Tibial artery (tissue), 4 donors: ENCODE results near the gene AMHR2.
"Not testable (repeated sequence)": the region's sequence is repeated elsewhere in the genome, so short reads cannot be mapped to it uniquely, and the experiment has no call there.

Experiments used
- DNase-seq, 2 donors: peaks; one replicate each; pipeline ENCODE4 v3.0.0-alpha.2; 2019
- H3K27ac ChIP-seq, 2 donors: fragments of 200-600 bp; sonication (generic) in 1 of 2; 1 replicate in 1 of 2; 2 replicates in 1 of 2; pipeline ENCODE4 v1.5.1; 2018 to 2019; ENCODE audit warnings: mild to moderate bottlenecking in 1 of 2
- H3K27me3 ChIP-seq, 2 donors: fragments of 200-600 bp; sonication (generic) in 1 of 2; one replicate each; pipeline versions ENCODE4 v1.5.1 to v1.6.0; 2016 to 2019
- H3K36me3 ChIP-seq, 3 donors: fragments of 200-600 bp; sonication (generic) in 2 of 3; one replicate each; pipeline ENCODE4 v1.5.1; 2016 to 2019; ENCODE audit warnings: mild to moderate bottlenecking in 2 of 3
- H3K4me1 ChIP-seq, 4 donors: fragments of 200-600 bp; sonication (generic) in 2 of 4; 1 replicate in 3 of 4; 2 replicates in 1 of 4; pipeline ENCODE4 v1.5.1; 2016 to 2019
- H3K4me3 ChIP-seq, 2 donors: fragments of 200-600 bp; sonication (generic) in 1 of 2; 1 replicate in 1 of 2; 2 replicates in 1 of 2; pipeline ENCODE4 v1.5.1; 2018 to 2019; ENCODE audit warnings: mild to moderate bottlenecking in 2 of 2
- H3K9me3 ChIP-seq, 3 donors: fragments of 200-600 bp; sonication (generic) in 1 of 3; one replicate each; pipeline ENCODE4 v1.5.1; 2016 to 2019
- CTCF ChIP-seq, 2 experiments: fragments of 200-600 bp in 1 of 2; fragments of 450-650 bp in 1 of 2; IDR thresholded peaks; one replicate each; pipeline ENCODE4 v1.5.1; 2017 to 2019; ENCODE audit warnings: antibody characterized with exemption in 2 of 2, mild to moderate bottlenecking in 1 of 2, moderate library complexity in 1 of 2
- intact Hi-C: fragments of 100-400 bp; cut with DNase I; formaldehyde crosslinking; loops from one replicate; pipeline ENCODE4 v1.15.0; 2023; ENCODE audit warnings: low total_unique reads

The AMHR2 gene

DNA sequence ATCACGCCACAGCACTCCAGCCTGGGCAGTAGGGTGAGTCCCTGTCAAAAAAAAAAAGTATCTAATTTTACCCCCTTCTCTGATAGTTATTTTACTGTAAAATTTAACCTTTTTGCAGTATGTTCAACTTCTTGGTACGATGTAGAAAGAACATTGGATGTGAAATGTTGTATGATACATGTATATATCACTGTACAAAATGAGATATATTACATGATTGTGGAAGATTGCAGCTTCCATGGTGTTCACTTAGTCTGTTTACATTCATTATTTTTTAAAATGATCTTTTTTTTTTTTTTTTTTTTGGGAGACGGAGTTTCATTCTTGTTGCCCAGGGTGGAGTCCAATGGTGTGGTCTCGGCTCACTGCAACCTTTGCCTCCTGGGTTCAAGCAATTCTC is 34.7 kb upstream of the AMHR2 start:
- peak overlapping the region; percentile 57 to 65 for H3K27ac ChIP-seq
- intact Hi-C loops: no loop called here
- no peaks in the 10 kb centered on the region for H3K27me3 ChIP-seq
- peaks cover 0 to 84% (median 58%) of the 10 kb centered on the region in 4 donors for H3K4me1 ChIP-seq
- H3K4me3 ChIP-seq: peak overlapping the region in 1 of 2 donors; percentile 15
- peaks cover 14 to 26% (median 17%) of the 10 kb centered on the region in 3 donors for H3K36me3 ChIP-seq
- no peak for DNase-seq
- no peaks in the 10 kb centered on the region for H3K9me3 ChIP-seq
- no peak for TF ChIP-seq CTCF (IDR thresholded peaks at IDR 0.05)

DNA sequence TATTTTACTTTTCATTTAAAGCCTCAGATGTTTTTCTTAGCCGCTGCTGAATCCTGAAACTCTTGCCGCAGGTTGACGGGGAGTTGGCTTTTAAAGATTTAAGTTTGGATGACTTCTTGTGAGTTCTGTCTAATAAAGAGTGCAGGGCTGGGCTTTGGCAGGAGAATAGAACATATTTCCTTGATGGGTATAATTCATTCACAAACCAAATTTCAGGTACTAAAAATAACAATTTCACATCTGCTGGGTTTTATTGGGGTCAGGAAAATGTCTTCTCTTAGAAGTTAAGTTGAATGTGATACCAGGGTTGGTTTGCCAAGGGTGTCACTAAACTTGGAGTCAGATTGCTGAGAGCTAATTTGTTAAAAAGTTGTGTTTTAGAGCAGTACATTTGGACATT is 34.0 kb upstream of the AMHR2 start:
- no peak for TF ChIP-seq CTCF (IDR thresholded peaks at IDR 0.05)
- Histone ChIP-seq H3K27me3 (no peaks in the 10 kb centered on the region), H3K9me3 (no peaks in the 10 kb centered on the region), H3K4me3 (peak overlapping the region in 1 of 2 donors; percentile 13), H3K27ac (peak overlapping the region; percentile 3 to 65), H3K36me3 (peaks cover 8 to 19% (median 9%) of the 10 kb centered on the region in 3 donors), H3K4me1 (peaks cover 0 to 84% (median 51%) of the 10 kb centered on the region in 4 donors)
- intact Hi-C loops: no loop called here
- DNase-seq: no peak

DNA sequence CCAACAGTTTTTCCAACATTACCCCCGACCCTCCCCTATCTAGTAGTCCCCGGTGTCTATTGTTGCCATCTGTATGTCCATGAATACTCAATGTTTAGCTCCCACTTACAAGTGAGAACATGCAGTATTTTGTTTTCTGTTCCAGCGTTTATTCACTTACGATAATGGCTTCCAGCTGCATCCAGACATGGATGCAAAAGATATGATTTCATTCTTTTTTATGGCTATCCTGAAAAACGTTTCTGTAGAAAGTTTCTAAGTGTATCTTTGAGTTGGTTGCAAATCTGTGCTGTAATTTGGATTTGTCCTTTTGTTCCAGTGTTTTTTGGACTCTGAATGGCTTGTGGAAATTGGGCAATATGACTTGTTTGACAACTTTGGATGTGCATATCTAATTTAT is 31.9 kb upstream of the AMHR2 start:
- Histone ChIP-seq H3K9me3 (no peaks in the 10 kb centered on the region), H3K4me3 (no peak overlapping the region), H3K27me3 (no peaks in the 10 kb centered on the region), H3K36me3 (peaks cover 0 to 19% (median 10%) of the 10 kb centered on the region in 3 donors), H3K4me1 (peaks cover 0 to 72% (median 36%) of the 10 kb centered on the region in 4 donors), H3K27ac (peak overlapping the region in 1 of 2 donors; percentile 65)
- intact Hi-C loops: no loop called here
- no peak for TF ChIP-seq CTCF (IDR thresholded peaks at IDR 0.05)
- DNase-seq: no peak

DNA sequence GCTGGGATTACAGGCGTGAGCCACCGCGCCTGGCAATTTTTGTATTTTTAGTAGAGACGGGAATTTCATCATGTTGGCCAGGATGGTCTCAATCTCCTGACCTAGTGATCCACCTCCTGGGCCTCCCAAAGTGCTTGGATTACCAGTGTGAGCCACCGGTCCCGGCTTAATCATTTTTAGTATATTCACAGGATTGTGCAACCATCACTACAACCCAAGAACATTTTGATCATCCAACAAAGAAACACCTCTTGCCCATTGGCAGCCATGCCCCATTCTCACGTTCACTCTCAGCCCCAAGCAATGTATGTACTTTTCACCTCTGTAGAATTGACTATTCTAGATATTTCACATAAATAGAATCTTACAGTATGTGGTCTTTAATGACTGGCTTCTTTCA is 23.8 kb upstream of the AMHR2 start:
- Histone ChIP-seq H3K36me3 (peaks cover 12 to 45% (median 25%) of the 10 kb centered on the region in 3 donors), H3K4me1 (peaks cover 0 to 17% (median 6%) of the 10 kb centered on the region in 4 donors)
- no peak for DNase-seq

DNA sequence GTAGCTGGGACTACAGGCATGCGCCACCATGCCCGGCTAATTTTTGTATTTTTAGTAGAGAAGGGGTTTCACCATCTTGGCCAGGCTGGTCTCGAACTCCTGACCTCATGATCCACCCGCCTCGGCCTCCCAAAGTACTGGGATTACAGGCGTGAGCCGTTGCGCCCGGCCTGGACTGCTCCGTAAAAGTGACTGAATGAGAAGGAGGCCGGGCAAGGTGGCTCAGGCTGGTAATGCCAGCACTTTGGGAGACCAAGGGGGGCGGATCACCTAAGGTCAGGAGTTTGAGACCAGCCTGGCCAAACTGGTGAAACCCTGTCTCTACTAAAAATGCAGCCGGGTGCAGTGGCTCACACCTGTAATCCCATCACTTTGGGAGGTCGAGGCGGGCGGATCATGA is 21.3 kb upstream of the AMHR2 start:
- intact Hi-C loops, DNase-seq, H3K27me3 ChIP-seq, H3K9me3 ChIP-seq, H3K27ac ChIP-seq, H3K4me3 ChIP-seq: not testable (repeated sequence)
- peaks cover 0 to 12% (median 3%) of the 10 kb centered on the region in 4 donors for H3K4me1 ChIP-seq
- peaks cover 21 to 55% (median 26%) of the 10 kb centered on the region in 3 donors for H3K36me3 ChIP-seq

More for the DNA sequence above, 23.8 kb upstream of the AMHR2 start:
- H3K27ac ChIP-seq: no peak overlapping the region
- intact Hi-C loops: no loop called here
- no peak overlapping the region for H3K4me3 ChIP-seq
- no peaks in the 10 kb centered on the region for H3K27me3 ChIP-seq
- TF ChIP-seq CTCF (IDR thresholded peaks at IDR 0.05): no peak
- no peaks in the 10 kb centered on the region for H3K9me3 ChIP-seq

DNA sequence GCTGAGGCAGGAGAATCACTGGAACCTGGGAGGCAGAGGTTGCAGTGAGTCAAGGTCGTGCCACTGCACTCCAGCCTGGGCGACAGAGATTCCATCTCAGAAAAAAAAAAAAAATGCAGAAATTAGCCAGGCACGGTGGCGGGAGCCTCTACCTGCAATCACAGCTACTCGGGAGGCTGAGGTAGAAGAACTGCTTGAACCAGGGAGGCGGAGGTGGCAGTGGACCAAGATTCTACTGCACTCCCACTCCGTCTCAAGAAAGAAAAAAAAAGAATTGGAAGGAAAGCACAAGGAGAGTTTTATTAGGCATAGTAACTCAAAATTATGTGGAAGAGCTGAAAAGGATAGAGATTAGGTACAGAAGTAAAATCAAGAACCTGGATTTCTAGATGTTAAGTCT is 20.8 kb upstream of the AMHR2 start:
- intact Hi-C loops: no loop called here
- Histone ChIP-seq H3K4me3 (no peak overlapping the region), H3K4me1 (peaks cover 0 to 12% (median 0%) of the 10 kb centered on the region in 4 donors), H3K27ac (no peak overlapping the region), H3K9me3 (no peaks in the 10 kb centered on the region), H3K27me3 (no peaks in the 10 kb centered on the region), H3K36me3 (peaks cover 26 to 60% (median 30%) of the 10 kb centered on the region in 3 donors)
- DNase-seq: no peak
- TF ChIP-seq CTCF (IDR thresholded peaks at IDR 0.05): no peak
